SK-N-MC (cell line): Measurements from ENCODE around the gene CKLF.

Source experiments
- EZH2 ChIP-seq: fragments of 200-600 bp; sonication (generic); IDR thresholded peaks from one replicate; pipeline ENCODE4 v1.6.1; 2017; ENCODE audit warnings: antibody characterized with exemption
- FOXP2 ChIP-seq: optimal IDR thresholded peaks from 2 replicates; pipeline ENCODE3; 2011; ENCODE audit warnings: mild to moderate bottlenecking, moderate library complexity; ENCODE audit not compliant: insufficient read depth; ENCODE audit errors: extremely low read length, control extremely low read depth
- POLR2AphosphoS5 ChIP-seq: IDR thresholded peaks from 2 replicates; pipeline ENCODE4 v1.6.1; 2012; ENCODE audit warnings: mild to moderate bottlenecking, low read depth, low read length, borderline replicate concordance

DNA sequence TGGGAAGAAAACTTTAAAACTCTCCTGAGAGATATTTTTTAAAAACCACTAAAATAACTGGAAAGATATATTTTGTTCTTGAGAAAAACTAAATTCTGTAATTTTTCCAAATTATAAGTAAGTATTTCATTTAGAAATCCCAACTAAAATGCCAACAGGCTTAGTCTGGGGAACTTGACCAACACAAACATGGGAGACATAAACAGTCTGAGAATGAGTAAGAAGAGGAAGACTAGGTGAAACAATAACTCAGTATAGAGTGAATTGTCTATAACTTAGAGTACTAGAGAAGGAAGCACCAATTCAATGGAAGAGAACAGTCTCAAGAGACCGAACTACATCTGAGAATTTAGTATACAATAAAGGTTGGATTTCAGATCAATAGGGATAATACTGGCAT lies 16.8 kb downstream of the CKLF start:
- TF ChIP-seq POLR2AphosphoS5, result no peak
- no peak for TF ChIP-seq EZH2
- no peak for TF ChIP-seq FOXP2
